ENCODE measurements around the gene VSIR. TPM values are rescaled to one million over a fixed set of nuclear protein-coding genes. Genes with fewer than 3 reads are reported as not detected.
A peak's percentile ranks its signal among the peaks of the same experiment; 100 is the strongest.

The VSIR gene
- total and polyA plus RNA-seq, 11 donors: 32.6 to 181 (median 83.2) TPM

DNA sequence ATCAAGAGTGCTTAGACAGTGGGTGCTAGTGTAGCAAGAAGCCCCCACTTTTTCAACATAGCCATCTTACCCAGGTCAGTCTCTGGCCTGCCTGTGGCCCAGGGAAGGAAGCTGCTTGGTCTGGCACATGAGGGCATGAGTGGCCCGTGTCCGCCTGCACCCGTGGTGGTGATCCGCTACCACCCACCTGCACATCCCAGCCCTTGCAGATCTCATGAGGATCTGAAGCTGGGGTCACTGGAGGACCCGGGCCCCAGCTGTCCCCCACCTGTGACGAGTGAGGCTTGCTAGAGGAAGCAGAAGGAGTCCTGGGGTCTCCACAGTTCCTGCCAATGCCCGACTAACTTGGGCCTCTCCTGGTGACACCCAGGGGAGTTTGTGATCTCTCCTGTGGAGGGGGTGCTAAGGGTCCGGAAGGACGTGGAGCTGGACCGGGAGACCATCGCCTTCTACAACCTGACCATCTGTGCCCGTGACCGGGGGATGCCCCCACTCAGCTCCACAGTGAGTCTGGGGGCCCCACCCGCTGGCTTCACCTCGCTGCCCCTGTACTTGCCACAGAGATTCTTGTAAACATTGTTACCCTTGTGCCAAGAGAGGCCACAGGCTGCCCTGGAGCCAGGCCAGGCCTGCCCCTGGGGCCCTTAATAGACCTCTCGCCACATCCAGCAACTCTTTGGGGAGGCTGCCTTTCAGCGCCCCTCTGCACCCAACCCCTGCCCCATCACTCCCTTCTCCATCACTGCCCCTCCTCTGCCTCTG, 10.8 kb upstream of the VSIR start:
- 89 to 93% (median 91%) methylated on average over 12 to 17 of the region's 17 CpGs for WGBS, 4 donors
- Histone ChIP-seq H3K9me3 (no peaks in the 10 kb centered on the region), H3K4me1 (peaks cover 0 to 19% (median 7%) of the 10 kb centered on the region in 12 donors), H3K36me3 (no peaks in the 10 kb centered on the region), H3K27ac (no peak overlapping the region), H3K4me3 (no peak overlapping the region), H3K27me3 (no peaks in the 10 kb centered on the region)
- no peak for ATAC-seq
- intact Hi-C loops (cut with DNase I): no loop called here
- TF ChIP-seq POLR2A (IDR thresholded peaks at IDR 0.05): no peak
- TF ChIP-seq, protein P1, sequence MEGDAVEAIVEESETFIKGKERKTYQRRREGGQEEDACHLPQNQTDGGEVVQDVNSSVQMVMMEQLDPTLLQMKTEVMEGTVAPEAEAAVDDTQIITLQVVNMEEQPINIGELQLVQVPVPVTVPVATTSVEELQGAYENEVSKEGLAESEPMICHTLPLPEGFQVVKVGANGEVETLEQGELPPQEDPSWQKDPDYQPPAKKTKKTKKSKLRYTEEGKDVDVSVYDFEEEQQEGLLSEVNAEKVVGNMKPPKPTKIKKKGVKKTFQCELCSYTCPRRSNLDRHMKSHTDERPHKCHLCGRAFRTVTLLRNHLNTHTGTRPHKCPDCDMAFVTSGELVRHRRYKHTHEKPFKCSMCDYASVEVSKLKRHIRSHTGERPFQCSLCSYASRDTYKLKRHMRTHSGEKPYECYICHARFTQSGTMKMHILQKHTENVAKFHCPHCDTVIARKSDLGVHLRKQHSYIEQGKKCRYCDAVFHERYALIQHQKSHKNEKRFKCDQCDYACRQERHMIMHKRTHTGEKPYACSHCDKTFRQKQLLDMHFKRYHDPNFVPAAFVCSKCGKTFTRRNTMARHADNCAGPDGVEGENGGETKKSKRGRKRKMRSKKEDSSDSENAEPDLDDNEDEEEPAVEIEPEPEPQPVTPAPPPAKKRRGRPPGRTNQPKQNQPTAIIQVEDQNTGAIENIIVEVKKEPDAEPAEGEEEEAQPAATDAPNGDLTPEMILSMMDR (IDR thresholded peaks at IDR 0.05): no peak
- peak in 2 of 5 donors; percentile 19 to 55 for DNase-seq

DNA sequence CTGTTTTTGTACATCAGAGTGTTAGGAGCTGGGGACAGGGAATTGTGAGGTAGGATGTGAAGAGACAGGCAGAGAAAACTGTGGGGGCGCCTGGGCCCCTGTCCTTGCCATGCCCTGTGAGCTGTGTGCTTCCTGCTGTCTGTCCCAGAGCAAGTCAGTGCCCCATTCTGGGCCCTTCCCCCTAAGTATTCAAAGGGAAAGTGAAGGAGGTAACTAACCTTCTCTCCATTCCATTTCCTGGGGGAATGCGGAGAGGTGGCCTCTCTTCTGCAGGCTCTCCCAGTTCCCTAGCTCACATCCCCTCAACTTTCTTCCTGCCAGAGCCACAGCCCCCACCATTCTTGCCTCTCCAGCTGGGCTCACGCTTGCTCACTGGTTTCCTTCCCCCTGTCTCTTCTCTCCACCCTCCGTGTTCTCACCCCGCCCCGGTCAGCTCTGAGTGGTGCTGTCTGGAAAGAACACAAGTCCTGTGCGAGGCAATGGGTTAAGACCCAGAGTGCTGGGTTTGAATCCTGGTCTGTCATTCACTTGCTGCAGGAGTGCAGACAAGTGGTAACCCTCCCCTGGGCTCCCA, 9.7 kb upstream of the VSIR start:
- WGBS, 4 donors: 32 to 39% (median 38%) methylated on average over 7 of the region's 7 CpGs
- Histone ChIP-seq H3K27me3 (no peaks in the 10 kb centered on the region), H3K27ac (no peak overlapping the region), H3K9me3 (no peaks in the 10 kb centered on the region), H3K36me3 (no peaks in the 10 kb centered on the region), H3K4me3 (no peak overlapping the region), H3K4me1 (peaks cover 0 to 23% (median 7%) of the 10 kb centered on the region in 12 donors)
- intact Hi-C loops (cut with DNase I): no loop called here
- peak in 3 of 4 donors; percentile 50 to 72 (median 61) for ATAC-seq
- DNase-seq: peak in 2 of 5 donors; percentile 38 to 77
- TF ChIP-seq, protein P1 (IDR thresholded peaks at IDR 0.05): no peak
- no peak for TF ChIP-seq POLR2A (IDR thresholded peaks at IDR 0.05)

DNA sequence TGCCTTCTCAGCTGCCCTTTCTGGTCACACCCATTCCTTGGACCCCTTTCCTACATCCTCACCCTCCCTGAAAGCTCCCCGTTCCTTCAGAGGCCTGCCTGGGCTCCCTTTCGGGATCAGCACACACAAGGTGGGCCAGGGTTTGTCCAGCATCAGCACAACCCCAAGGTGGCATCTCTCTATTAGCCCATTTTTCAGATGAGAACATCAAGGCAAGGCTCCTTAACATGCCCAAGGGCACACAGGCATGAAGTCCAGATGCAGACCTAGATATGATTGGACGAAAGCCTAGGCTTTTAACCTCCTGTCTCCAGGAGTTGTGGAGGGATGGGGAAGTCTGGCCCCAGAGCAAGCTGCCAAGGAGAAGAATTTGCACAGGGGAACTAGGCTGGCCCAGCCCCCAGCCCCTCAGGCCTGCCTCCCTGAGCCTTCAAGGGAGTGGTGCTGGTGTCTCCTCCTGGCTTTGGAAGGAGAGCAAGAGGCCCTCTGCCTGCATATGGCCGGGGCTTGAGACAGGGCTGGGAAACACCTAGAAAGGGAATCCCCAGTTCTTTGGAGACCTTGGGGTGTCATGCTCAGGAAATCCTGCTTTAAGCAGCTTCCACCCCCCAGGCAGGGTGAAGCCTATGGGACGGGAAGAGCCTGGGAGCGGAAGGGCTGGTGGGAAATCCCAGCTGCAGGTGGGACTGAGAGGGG, 9.0 kb upstream of the VSIR start:
- Histone ChIP-seq H3K36me3 (no peaks in the 10 kb centered on the region), H3K4me3 (no peak overlapping the region), H3K27me3 (no peaks in the 10 kb centered on the region), H3K4me1 (peaks cover 0 to 23% (median 7%) of the 10 kb centered on the region in 12 donors), H3K27ac (no peak overlapping the region), H3K9me3 (no peaks in the 10 kb centered on the region)
- TF ChIP-seq, protein P1 (IDR thresholded peaks at IDR 0.05): no peak
- no peak for TF ChIP-seq POLR2A (IDR thresholded peaks at IDR 0.05)
- WGBS, 4 donors: 74 to 84% (median 78%) methylated on average over 6 of the region's 6 CpGs
- intact Hi-C loops (cut with DNase I): no loop called here
- ATAC-seq: peak in 1 of 4 donors; percentile 54
- peak in 2 of 5 donors; percentile 8 to 38 for DNase-seq

DNA sequence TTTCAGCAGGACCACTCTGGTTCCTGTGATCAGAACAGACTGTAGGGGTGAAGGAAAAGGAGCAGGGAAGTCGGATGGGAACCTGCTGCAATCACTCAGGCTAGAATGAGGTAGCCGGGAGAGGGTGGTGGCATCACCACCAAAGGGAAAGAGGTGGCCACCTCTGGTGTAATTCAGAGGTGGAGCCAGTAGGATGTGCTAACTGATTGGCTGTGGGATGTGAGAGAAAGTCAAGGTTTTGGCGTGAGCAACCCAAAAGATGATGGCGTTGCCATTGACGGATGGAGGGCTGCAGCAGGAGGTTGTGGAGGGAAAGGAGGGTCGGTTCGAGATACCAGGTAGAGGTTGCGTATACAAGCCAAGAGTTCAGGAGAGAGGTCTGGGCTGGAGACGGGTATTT, 7.4 kb upstream of the VSIR start:
- no peak overlapping the region for H3K4me3 ChIP-seq
- DNase-seq (peak in 2 of 5 donors; percentile 2 to 3), ATAC-seq (no peak)
- no peak overlapping the region for H3K27ac ChIP-seq
- no peaks in the 10 kb centered on the region for H3K36me3 ChIP-seq
- H3K9me3 ChIP-seq: no peaks in the 10 kb centered on the region
- WGBS, 4 donors: 89 to 94% (median 91%) methylated on average over 9 of the region's 9 CpGs
- peaks cover 0 to 36% (median 9%) of the 10 kb centered on the region in 12 donors for H3K4me1 ChIP-seq
- TF ChIP-seq POLR2A (IDR thresholded peaks at IDR 0.05): no peak
- TF ChIP-seq, protein P1 (IDR thresholded peaks at IDR 0.05): no peak
- intact Hi-C loops (cut with DNase I): no loop called here
- no peaks in the 10 kb centered on the region for H3K27me3 ChIP-seq

All from heart left ventricle (tissue), 16 donors.